Stimulated activated CD4-positive, alpha-beta T cell treated with anti-CD3 and anti-CD28 coated beads, Interleukin-1b, Interleukin-23, amount 100 ng/mL, for 48 hours (primary cell): ENCODE data around the gene TMEM41B.
"Not testable (repeated sequence)": the region's sequence is repeated elsewhere in the genome, so short reads cannot be mapped to it uniquely, and the experiment has no call there.

Experiments
- DNase-seq: peaks from one replicate; pipeline ENCODE4 v3.0.0-alpha.2; 2020

Gene TMEM41B

GRCh38 chr11:9258279-9258678 is 56.1 kb downstream of the TMEM41B start:
- DNase-seq = not testable (repeated sequence)

DNA sequence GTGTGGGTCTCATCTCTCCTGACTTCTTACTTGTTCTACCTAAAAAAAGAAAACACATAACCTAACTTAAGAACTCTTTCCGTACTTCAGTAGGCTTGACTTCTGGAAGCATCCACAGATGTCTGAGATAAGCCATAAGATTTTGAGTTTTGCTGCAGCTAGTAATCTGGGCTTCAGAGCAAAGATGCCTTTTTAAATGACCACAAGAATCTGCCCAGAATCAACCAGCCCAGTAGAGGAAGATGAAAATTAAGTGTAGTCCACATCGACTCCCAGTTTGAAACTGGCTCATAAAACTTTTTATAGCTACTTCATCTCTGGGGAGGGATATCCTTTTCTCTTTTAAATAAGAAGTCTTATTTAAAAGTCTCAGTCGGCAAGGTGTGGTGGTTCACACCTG is 60.0 kb downstream of the TMEM41B start:
- DNase-seq = no peak

GRCh38 chr11:9253086-9253485 is 61.3 kb downstream of the TMEM41B start:
- DNase-seq = no peak

DNA sequence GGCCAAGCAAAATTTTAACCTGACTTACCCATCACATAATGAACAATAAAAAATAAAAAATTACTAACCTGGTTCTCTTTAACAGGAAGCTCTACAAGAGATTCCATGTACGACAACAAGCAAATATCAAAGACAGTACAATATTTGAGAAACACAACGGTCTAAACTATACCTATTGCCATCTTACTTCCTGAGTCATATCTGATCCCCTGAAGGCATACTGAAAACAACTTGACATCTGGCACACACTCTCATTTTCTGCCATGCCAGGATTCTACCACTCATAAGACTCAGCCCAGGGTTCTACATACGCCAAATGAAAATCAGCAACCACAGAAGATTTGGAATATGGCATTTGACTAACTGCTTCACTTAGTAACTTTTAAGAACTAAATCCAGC is 63.1 kb downstream of the TMEM41B start:
- peak; percentile 8 for DNase-seq

DNA sequence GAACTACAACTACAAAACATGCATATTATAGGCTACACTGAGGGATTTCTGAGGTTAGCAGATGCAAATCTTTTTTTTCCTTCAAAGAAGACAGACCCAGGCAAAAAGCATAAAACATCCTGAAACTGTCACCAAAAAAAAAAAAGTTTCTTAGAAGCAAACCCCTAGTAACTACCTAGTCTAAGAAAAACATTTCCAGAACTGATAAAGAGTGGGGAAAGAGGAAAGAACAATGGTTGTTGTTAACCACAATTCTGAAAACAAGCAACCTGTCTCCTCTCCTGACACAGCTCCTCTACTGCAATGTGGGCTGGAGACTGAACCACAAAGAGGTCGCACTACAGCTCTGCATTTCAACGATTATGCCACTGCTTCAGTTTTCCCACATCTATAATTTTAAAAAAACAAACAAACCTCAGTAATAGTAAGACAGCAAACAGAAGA is 64.2 kb downstream of the TMEM41B start:
- peak; percentile 30 for DNase-seq

GRCh38 chr11:9249252-9249651 is 65.1 kb downstream of the TMEM41B start:
- DNase-seq = no peak

DNA sequence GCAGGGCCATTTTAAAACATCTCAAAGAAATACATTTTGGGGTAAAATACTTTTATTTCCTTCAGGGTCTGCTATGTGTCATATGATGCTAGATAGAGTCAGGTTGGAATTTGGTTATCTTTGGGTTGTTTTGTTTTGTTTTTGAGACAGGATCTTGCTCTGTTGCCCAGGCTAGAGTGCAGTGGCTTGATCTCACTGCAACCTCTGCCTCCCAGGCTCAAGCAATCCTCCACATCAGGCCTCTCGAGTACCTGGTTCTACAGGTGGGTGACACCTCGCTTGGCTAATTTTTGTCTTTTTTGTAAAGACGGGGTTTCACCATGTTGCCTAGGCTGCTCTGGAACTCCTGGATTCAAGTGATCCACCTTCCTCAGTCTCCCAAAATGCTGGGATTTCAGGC is 66.5 kb downstream of the TMEM41B start:
- no peak for DNase-seq

- not testable (repeated sequence) for DNase-seq
These were observed 78.2 kb downstream of the TMEM41B start for GRCh38 chr11:9236242-9236641.

- no peak for DNase-seq
These were observed 81.9 kb downstream of the TMEM41B start for GRCh38 chr11:9232482-9232881.

- no peak for DNase-seq
These were observed 82.6 kb downstream of the TMEM41B start for GRCh38 chr11:9231848-9232177.
